GM19324 (cell line): Measurements from ENCODE around the gene CARM1.
"Not testable (repeated sequence)": the region's sequence is repeated elsewhere in the genome, so short reads cannot be mapped to it uniquely, and the experiment has no call there.

Source experiments
- ATAC-seq: cut with Tn5 transposase; IDR thresholded peaks from one replicate; pipeline ENCODE4 v1.9.1; 2021; ENCODE audit warnings: mild to moderate bottlenecking, moderate library complexity; ENCODE audit not compliant: unreplicated experiment, low FRiP score

CARM1 gene

GRCh38 chr19:10870955-10871603 lies at the start of gene CARM1:
Gene CARM1, plus strand, starts transcription at chr19:10871553. Its CDS starts 150 bp downstream, at chr19:10871703.
- ATAC-seq: peak; percentile 81

- no peak for ATAC-seq
Measured at GRCh38 chr19:10823690-10824089, 47.7 kb upstream of the CARM1 start.

- no peak for ATAC-seq
Measured at GRCh38 chr19:10826231-10826630, 45.1 kb upstream of the CARM1 start.

- no peak for ATAC-seq
Measured at GRCh38 chr19:10826846-10827245, 44.5 kb upstream of the CARM1 start.

- ATAC-seq: no peak
Measured at GRCh38 chr19:10828981-10829821, 42.2 kb upstream of the CARM1 start.

- no peak for ATAC-seq
Measured at GRCh38 chr19:10829967-10830366, 41.4 kb upstream of the CARM1 start.

GRCh38 chr19:10830370-10830769 lies 41.0 kb upstream of the CARM1 start:
- no peak for ATAC-seq

- ATAC-seq: no peak
Measured at GRCh38 chr19:10830931-10831779, 40.2 kb upstream of the CARM1 start.

- no peak for ATAC-seq
Measured at GRCh38 chr19:10831987-10832938, 39.1 kb upstream of the CARM1 start.

- ATAC-seq: no peak
Measured at GRCh38 chr19:10832939-10833296, 38.4 kb upstream of the CARM1 start.

GRCh38 chr19:10835089-10835753 lies 36.1 kb upstream of the CARM1 start:
- ATAC-seq: no peak

GRCh38 chr19:10835754-10836478 lies 35.4 kb upstream of the CARM1 start, which contains the start of gene TMED1:
Gene TMED1, minus strand, starts transcription at chr19:10836212. Its CDS starts 21 bp downstream, at chr19:10836191.
- peak; percentile 80 for ATAC-seq

GRCh38 chr19:10836479-10837330 lies 34.6 kb upstream of the CARM1 start:
- ATAC-seq: no peak

GRCh38 chr19:10837649-10838048 lies 33.7 kb upstream of the CARM1 start:
- ATAC-seq: not testable (repeated sequence)

- ATAC-seq: no peak
Measured at GRCh38 chr19:10838377-10838776, 33.0 kb upstream of the CARM1 start.

GRCh38 chr19:10839114-10840050 lies 32.0 kb upstream of the CARM1 start:
- ATAC-seq: no peak

GRCh38 chr19:10842788-10843187 lies 28.6 kb upstream of the CARM1 start:
- ATAC-seq: no peak
